Naive thymus-derived CD8-positive, alpha-beta T cell (primary cell): ENCODE data around the gene SDF2L1. TPM values are rescaled to one million over a fixed set of nuclear protein-coding genes. Genes with fewer than 3 reads are reported as not detected.
A peak's percentile ranks its signal among the peaks of the same experiment; 100 is the strongest.
"Not testable (repeated sequence)": the region's sequence is repeated elsewhere in the genome, so short reads cannot be mapped to it uniquely, and the experiment has no call there.

Experiments
- ATAC-seq, 2 donors: fragments of 150-1000 bp; cut with Tn5 transposase in 1 of 2; sonication (Bioruptor Pico), chemical (Tn5 transposase) in 1 of 2; 1 replicate in 1 of 2; 2 replicates in 1 of 2; pipeline ENCODE4 v1.10.0; 2021; ENCODE audit warnings: mild to moderate bottlenecking in 2 of 2, moderate library complexity in 2 of 2
- POLR2A ChIA-PET: fragments of 350-600 bp; sonication (Branson Sonifier 250); formaldehyde crosslinking; loops from one replicate; lab custom pipeline; 2021; ENCODE audit warnings: antibody characterized with exemption; lab: Charles Lee
- DNase-seq, 10 donors: peaks; one replicate each; pipeline versions ENCODE4 v3.0.0 to v3.0.0-alpha.2; 2020 to 2022
- H3K27ac Mint-ChIP-seq, 10 donors: one replicate each; pipeline ENCODE4 v1.8.0; 2020 to 2022; ENCODE audit warnings: mild to moderate bottlenecking in 10 of 10, mixed read lengths in 10 of 10, moderate library complexity in 4 of 10, inconsistent platforms in 1 of 10
- H3K27me3 Mint-ChIP-seq, 5 donors: one replicate each; pipeline ENCODE4 v1.8.0; 2021 to 2022; ENCODE audit warnings: mixed read lengths in 5 of 5
- H3K36me3 Mint-ChIP-seq, 3 donors: one replicate each; pipeline ENCODE4 v1.8.0; 2020 to 2022; ENCODE audit warnings: mixed read lengths in 3 of 3, mild to moderate bottlenecking in 2 of 3, inconsistent platforms in 1 of 3
- H3K4me1 Mint-ChIP-seq, 4 donors: one replicate each; pipeline ENCODE4 v1.8.0; 2021 to 2022; ENCODE audit warnings: mixed read lengths in 4 of 4
- H3K4me3 Mint-ChIP-seq, 10 donors: one replicate each; pipeline ENCODE4 v1.8.0; 2020 to 2022; ENCODE audit warnings: mild to moderate bottlenecking in 10 of 10, mixed read lengths in 10 of 10, moderate library complexity in 6 of 10, inconsistent platforms in 1 of 10
- H3K9me3 Mint-ChIP-seq, 9 donors: one replicate each; pipeline ENCODE4 v1.8.0; 2020 to 2022; ENCODE audit warnings: mixed read lengths in 9 of 9, mild to moderate bottlenecking in 3 of 9, inconsistent platforms in 1 of 9, moderate library complexity in 1 of 9
- microRNA-seq: library from miRNA; unstranded; fragments of <30 nt; microRNA quantifications from one replicate; pipeline ENCODE4 v1.2.0, GENCODE V29; 2022; ENCODE audit warnings: borderline microRNAs expressed
- polyA plus RNA-seq, 3 donors: library from polyadenylated mRNA; unstranded; fragments of 300-500 nt; fragmentation: Illumina TruSeq; gene quantifications; one replicate each; pipeline ENCODE4 v1.2.3, GENCODE V29; 2021
- total RNA-seq, 8 experiments: library from RNA in 2 of 8; stranded (reverse) in 2 of 8; gene quantifications; one replicate each; pipeline ENCODE4 v1.2.3 and lab custom pipeline; 2021 to 2026

SDF2L1 gene
- total and polyA plus RNA-seq, 5 experiments from 2014 or later: 23.2 to 68.9 (median 63.1) TPM

DNA sequence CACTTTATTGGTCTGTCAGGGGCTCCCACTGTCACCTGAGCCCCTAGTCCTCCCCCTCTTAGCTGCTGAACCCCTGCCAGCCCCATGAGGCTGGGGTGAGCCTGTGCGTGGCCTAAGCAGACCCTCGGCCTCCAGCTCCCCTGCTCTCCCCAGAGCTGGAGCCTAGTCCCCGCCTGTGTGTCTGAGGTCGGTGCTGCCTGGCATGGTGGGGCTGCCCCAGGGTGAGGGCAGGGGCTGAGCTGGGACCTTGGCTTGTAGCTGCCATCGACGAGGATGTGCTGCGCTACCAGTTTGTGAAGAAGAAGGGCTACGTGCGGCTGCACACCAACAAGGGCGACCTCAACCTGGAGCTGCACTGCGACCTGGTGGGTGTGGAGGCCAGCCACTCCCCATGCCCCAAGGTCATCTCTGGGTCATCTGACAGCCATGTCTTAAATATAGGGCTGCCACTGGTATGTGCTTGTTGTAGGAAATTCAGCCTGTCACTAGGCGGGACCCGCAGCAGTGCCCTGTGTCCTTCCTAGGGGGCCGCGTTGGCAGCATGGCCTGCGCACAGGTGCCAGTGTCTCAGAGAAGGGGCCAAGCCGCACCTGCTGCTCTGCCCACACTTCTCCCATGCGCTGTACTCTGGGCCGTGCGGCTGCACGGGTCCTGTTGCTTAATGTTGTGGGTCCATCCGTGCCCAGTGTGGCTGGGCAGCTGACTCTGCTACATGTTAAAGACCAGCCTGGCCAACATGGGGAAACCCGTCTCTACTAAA, 44.7 kb downstream of the SDF2L1 start:
- ATAC-seq (no peak), DNase-seq (peak in 1 of 10 donors; percentile 58)
- H3K4me1 Mint-ChIP-seq: peaks cover 0 to 11% (median 5%) of the 10 kb centered on the region in 4 donors
- H3K36me3 Mint-ChIP-seq: peaks cover 0 to 79% (median 3%) of the 10 kb centered on the region in 3 donors
- no peaks in the 10 kb centered on the region for H3K27me3 Mint-ChIP-seq
- H3K4me3 Mint-ChIP-seq: no peak overlapping the region
- peak overlapping the region in 1 of 10 donors; percentile 66 for H3K27ac Mint-ChIP-seq
- POLR2A ChIA-PET: no interaction called here
- no peaks in the 10 kb centered on the region for H3K9me3 Mint-ChIP-seq

DNA sequence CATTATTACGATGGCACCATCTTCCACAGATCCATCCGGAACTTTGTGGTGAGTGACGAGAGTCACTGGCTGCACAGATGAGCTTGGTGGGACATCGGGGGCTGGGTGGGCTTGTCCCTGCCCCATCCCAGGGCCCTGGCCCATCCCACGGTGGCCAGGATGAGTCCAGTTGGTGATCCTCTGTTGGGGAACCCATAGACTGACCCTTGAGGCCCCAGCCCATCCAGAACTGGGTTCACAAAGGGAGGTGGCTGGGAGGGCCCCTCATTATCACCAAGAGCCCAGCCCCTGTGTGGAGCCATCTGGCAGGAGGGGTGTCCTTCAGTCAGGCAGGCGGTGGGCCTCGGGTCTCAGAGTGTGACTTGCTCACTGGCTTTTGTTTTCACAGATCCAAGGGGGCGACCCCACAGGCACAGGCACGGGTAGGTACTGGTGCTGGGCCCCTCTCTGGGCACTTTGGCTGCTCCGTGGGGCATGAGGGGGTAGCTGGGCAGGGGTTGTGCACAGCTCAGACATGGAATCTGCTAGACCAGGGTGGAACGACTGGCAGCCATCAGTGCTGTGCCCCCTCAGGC, 45.7 kb downstream of the SDF2L1 start:
- no peaks in the 10 kb centered on the region for H3K27me3 Mint-ChIP-seq
- POLR2A ChIA-PET: interaction anchor here (0.7 kb wide), 1 partner anchor 22 kb away, joined by 7 read pairs; the partner anchor contains the start of gene PPIL2
- ATAC-seq: no peak
- peaks cover 0 to 11% (median 5%) of the 10 kb centered on the region in 4 donors for H3K4me1 Mint-ChIP-seq
- DNase-seq: peak in 1 of 10 donors; percentile 15
- peaks cover 0 to 83% (median 3%) of the 10 kb centered on the region in 3 donors for H3K36me3 Mint-ChIP-seq
- no peaks in the 10 kb centered on the region for H3K9me3 Mint-ChIP-seq
- no peak overlapping the region for H3K27ac Mint-ChIP-seq
- no peak overlapping the region for H3K4me3 Mint-ChIP-seq

DNA sequence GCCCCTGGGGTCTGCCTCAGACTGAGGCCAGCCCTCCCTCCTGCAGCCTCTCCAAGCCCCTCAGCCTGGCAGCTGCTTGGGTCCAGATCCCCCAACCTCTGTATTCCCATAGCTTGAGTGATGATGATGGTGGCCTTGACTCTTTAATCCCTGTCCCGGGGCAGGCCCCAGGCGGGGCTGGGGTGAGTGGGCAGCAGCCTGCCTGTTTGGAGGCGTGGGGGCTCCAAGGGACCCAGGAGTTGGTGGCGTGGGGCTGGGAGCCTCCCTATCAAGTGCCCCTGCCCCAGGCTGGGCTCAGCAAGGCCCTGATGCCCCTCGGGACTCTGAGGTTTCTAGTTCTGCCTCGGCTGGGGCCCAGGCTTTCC, 46.2 kb downstream of the SDF2L1 start:
- Mint-ChIP-seq H3K4me1 (peaks cover 0 to 11% (median 5%) of the 10 kb centered on the region in 4 donors), H3K36me3 (peaks cover 0 to 84% (median 2%) of the 10 kb centered on the region in 3 donors)

DNA sequence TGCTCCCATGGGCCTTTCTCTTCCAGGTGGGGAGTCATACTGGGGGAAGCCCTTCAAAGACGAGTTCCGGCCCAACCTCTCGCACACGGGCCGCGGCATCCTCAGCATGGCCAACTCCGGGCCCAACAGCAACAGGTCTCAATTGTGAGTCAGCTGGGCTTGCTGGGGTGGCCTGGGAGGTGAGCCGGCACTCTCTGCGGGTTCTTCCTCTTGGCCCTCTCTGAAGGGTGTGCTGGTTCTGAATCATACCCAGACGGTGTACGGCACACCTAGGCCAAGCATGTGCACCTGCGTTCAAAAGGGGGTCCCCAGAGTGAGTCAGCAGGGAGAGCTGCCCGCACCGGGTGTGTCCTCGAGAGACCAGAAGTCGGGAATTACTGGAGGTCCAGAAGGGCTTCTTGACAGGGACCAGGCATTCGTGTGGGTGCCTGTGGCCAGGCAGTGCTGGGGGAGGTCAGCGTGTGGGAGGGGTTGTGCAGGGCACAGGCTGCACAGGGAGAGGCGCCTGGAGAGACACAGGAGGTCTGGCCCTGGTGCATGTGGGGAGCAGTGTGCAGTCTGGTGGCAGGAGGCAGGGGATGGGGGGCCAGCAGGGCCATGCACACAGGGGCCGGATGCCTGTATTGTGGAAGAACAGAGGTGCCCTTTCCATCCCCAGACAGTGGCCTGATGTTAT, 46.7 kb downstream of the SDF2L1 start:
- Mint-ChIP-seq H3K9me3 (no peaks in the 10 kb centered on the region), H3K4me1 (peaks cover 0 to 11% (median 5%) of the 10 kb centered on the region in 4 donors), H3K27ac (peak overlapping the region in 4 of 10 donors; percentile 16 to 85 (median 52)), H3K36me3 (peaks cover 0 to 83% (median 2%) of the 10 kb centered on the region in 3 donors), H3K4me3 (no peak overlapping the region), H3K27me3 (no peaks in the 10 kb centered on the region)
- POLR2A ChIA-PET: no interaction called here
- DNase-seq: no peak
- ATAC-seq: no peak

More for the DNA sequence above, 46.2 kb downstream of the SDF2L1 start:
- DNase-seq (peak in 1 of 10 donors; percentile 37), ATAC-seq (no peak)
- POLR2A ChIA-PET: no interaction called here
- H3K4me3 Mint-ChIP-seq: no peak overlapping the region
- H3K27me3 Mint-ChIP-seq: no peaks in the 10 kb centered on the region
- H3K27ac Mint-ChIP-seq: peak overlapping the region in 1 of 10 donors; percentile 16
- H3K9me3 Mint-ChIP-seq: no peaks in the 10 kb centered on the region

DNA sequence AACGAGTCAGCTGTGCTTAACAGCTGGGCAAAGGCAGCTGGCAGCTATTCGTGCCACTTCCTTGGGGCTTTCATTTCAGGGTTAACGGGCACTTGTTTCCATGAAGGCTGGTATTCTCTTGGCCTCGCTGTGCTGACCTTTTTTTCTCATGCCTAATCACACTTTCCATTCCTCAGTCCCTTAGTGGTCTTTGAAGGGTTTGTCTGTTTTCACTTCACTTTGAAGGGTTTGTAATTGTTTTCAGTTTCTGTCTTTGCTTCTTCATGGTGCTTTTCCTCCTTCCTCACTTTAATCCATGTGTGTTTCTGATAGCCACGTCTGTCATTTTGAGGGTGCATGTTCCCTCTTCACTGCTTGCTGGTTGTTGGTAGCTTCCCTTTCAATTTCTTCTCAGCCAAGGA, 48.3 kb downstream of the SDF2L1 start:
- Mint-ChIP-seq H3K9me3 (no peaks in the 10 kb centered on the region), H3K36me3 (peaks cover 0 to 83% (median 2%) of the 10 kb centered on the region in 3 donors), H3K4me1 (peaks cover 0 to 11% (median 5%) of the 10 kb centered on the region in 4 donors), H3K27me3 (no peaks in the 10 kb centered on the region), H3K27ac (peak overlapping the region in 7 of 10 donors; percentile 4 to 79 (median 63)), H3K4me3 (no peak overlapping the region)
- POLR2A ChIA-PET: interaction anchor here (1.1 kb wide), 1 partner anchor 33 kb away, joined by 4 read pairs; no protein-coding TSS in a partner anchor
- DNase-seq: no peak
- no peak for ATAC-seq

DNA sequence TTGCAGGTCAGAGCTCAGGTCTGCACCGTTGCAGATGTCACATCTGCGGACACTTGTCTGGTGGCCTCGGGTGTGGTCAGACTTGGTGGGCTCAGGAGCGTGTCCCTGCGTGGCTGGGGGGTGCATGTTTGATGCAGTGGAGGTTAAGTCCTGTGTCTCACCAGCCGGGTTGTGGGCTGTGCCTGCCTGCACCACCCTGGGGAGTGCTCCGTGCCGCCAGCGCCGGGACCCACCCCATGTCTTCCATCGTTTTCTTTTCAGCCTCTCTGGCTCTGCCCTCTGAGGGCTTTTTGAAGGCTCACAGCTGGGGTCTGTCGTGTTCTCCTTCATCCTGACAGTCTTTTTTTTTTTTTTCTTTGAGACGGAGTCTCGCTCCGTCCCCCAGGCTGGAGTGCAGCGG, 49.7 kb downstream of the SDF2L1 start:
- H3K27ac Mint-ChIP-seq: no peak overlapping the region
- ATAC-seq (no peak), DNase-seq (no peak)
- no peaks in the 10 kb centered on the region for H3K9me3 Mint-ChIP-seq
- H3K4me1 Mint-ChIP-seq: peaks cover 0 to 11% (median 6%) of the 10 kb centered on the region in 4 donors
- peaks cover 0 to 83% (median 2%) of the 10 kb centered on the region in 3 donors for H3K36me3 Mint-ChIP-seq
- H3K27me3 Mint-ChIP-seq: no peaks in the 10 kb centered on the region
- no peak overlapping the region for H3K4me3 Mint-ChIP-seq
- POLR2A ChIA-PET: no interaction called here

DNA sequence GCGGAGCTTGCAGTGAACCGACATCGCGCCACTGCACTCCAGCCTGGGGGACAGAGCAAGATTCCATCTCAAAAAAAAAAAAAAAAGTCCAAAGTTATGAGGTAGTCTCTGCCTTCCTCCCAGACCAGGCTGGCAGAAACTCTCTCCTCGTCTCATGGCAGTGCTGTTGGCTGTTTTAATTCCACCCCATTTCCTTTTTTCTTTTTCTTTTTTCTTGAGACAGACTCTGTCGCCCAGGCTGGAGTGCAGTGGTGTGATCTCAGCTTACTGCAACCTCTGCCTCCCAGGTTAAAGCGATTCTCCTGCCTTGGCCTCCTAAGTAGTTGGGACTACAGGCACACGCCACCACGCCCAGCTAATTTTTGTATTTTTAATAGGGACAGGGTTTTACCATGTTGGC, 50.8 kb downstream of the SDF2L1 start:
- peak overlapping the region in 1 of 10 donors; percentile 53 for H3K27ac Mint-ChIP-seq
- H3K4me3 Mint-ChIP-seq, ATAC-seq, POLR2A ChIA-PET, H3K9me3 Mint-ChIP-seq, DNase-seq, H3K27me3 Mint-ChIP-seq: not testable (repeated sequence)
- peaks cover 0 to 79% (median 2%) of the 10 kb centered on the region in 3 donors for H3K36me3 Mint-ChIP-seq
- H3K4me1 Mint-ChIP-seq: peaks cover 0 to 11% (median 7%) of the 10 kb centered on the region in 4 donors

DNA sequence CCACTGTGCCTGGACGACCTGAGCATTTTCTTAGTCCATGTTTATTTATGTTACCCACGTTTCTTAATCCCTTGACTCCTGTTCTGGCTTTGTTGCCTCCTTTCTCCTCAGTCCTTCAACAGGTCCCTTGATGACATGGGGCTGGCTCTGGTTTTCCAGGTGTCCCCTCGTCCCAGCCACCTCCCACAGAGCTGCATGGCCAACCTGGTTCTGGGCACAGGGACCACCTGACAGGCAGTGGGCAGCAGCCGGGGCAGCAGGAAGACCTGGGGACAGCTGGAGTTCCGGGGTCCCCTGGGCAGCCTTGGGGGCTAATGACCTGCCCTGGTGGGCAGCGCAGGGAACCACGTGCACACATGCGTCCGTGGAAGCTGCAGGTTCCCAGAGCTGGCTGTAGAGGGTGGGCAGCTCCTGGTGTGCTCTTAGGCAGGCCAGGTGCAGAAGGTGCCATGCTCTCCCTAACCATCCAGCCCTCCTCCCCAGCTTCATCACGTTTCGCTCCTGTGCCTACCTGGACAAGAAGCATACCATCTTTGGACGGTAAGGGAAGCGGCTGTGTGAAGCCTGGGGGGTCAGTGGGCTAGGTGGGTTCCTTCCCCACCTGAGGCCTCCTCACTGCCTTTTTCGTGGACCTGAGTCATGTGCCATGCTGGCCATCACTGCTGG, 51.4 kb downstream of the SDF2L1 start:
- H3K27me3 Mint-ChIP-seq: no peaks in the 10 kb centered on the region
- POLR2A ChIA-PET: no interaction called here
- H3K36me3 Mint-ChIP-seq: peaks cover 0 to 72% (median 2%) of the 10 kb centered on the region in 3 donors
- peaks cover 0 to 11% (median 7%) of the 10 kb centered on the region in 4 donors for H3K4me1 Mint-ChIP-seq
- DNase-seq (no peak), ATAC-seq (no peak)
- H3K9me3 Mint-ChIP-seq: no peaks in the 10 kb centered on the region
- H3K27ac Mint-ChIP-seq: no peak overlapping the region
- H3K4me3 Mint-ChIP-seq: no peak overlapping the region

Small RNA genes lying within 50 kb of the gene (microRNA-seq; reads per million reads assigned to microRNA genes)
- 64.3 reads per million, percentile 58 among the genes with 10 or more reads in this experiment for gene MIR130B
- not detected for gene MIR301B

Other genes starting within 250 kb of the SDF2L1 start
- 10 to 100 TPM; 11.1 to 11.3 TPM for gene HIC2, start 224.9 kb upstream of the SDF2L1 start, total RNA-seq
- 1 to 10 TPM in 2 of 3 donors, under 1 TPM in 1; 0.77 to 1.1 (median 1.0) TPM for gene HIC2, start 224.9 kb upstream of the SDF2L1 start, polyA plus RNA-seq
- 1 to 10 TPM; 5.4 to 5.6 TPM for gene TMEM191C, start 174.9 kb upstream of the SDF2L1 start, total RNA-seq
- gene TMEM191C, start 174.9 kb upstream of the SDF2L1 start, polyA plus RNA-seq: 1 to 10 TPM; 1.0 to 1.5 (median 1.1) TPM
- gene RIMBP3C, start 90.8 kb upstream of the SDF2L1 start, total RNA-seq: 1 to 10 TPM; 3.2 to 3.5 TPM
- gene RIMBP3C, start 90.8 kb upstream of the SDF2L1 start, polyA plus RNA-seq: under 1 TPM in 2 of 3 donors, not detected in 1; 0.39 to 0.55 TPM
- gene UBE2L3, start 74.6 kb upstream of the SDF2L1 start, total RNA-seq: 10 to 100 TPM; 33.3 to 34.5 TPM
- 10 to 100 TPM; 88.4 to 97.6 (median 96.8) TPM for gene UBE2L3, start 74.6 kb upstream of the SDF2L1 start, polyA plus RNA-seq
- gene YDJC, start 12.3 kb upstream of the SDF2L1 start, total RNA-seq: 10 to 100 TPM; 48.8 to 54.0 TPM
- gene YDJC, start 12.3 kb upstream of the SDF2L1 start, polyA plus RNA-seq: 10 to 100 TPM; 38.0 to 68.9 (median 53.6) TPM
- gene CCDC116, start 9.5 kb upstream of the SDF2L1 start, total RNA-seq: under 1 TPM; 0.34 to 0.93 TPM
- gene CCDC116, start 9.5 kb upstream of the SDF2L1 start, polyA plus RNA-seq: not detected
- gene PPIL2, start 23.7 kb downstream of the SDF2L1 start, total RNA-seq: 10 to 100 TPM; 78.0 to 79.0 TPM
- gene PPIL2, start 23.7 kb downstream of the SDF2L1 start, polyA plus RNA-seq: 10 to 100 TPM; 19.3 to 44.5 (median 19.8) TPM
- gene YPEL1, start 93.5 kb downstream of the SDF2L1 start, total RNA-seq: 1 to 10 TPM; 5.3 to 6.7 TPM
- 10 to 100 TPM in 1 of 3 donors, 1 to 10 TPM in 2; 1.8 to 15.3 (median 3.3) TPM for gene YPEL1, start 93.5 kb downstream of the SDF2L1 start, polyA plus RNA-seq
- gene MAPK1, start 225.3 kb downstream of the SDF2L1 start, total RNA-seq: 100 to 1,000 TPM; 119 TPM
- gene MAPK1, start 225.3 kb downstream of the SDF2L1 start, polyA plus RNA-seq: 10 to 100 TPM; 62.9 to 92.8 (median 78.9) TPM